Ishikawa (cell line): ENCODE results near the gene RTL5.

Experiments used
- CREB1 ChIP-seq: IDR thresholded peaks from 2 replicates; pipeline ENCODE4 v1.6.1; 2012; ENCODE audit warnings: low read depth
- EGR1 ChIP-seq: IDR thresholded peaks from 2 replicates; pipeline ENCODE4 v1.6.1; 2012
- EP300 ChIP-seq: IDR thresholded peaks from 2 replicates; pipeline ENCODE4 v1.6.1; 2012; ENCODE audit warnings: borderline replicate concordance
- FOXM1 ChIP-seq: IDR thresholded peaks from 2 replicates; pipeline ENCODE4 v1.6.1; 2012; ENCODE audit warnings: low read depth, borderline replicate concordance
- RAD21 ChIP-seq: IDR thresholded peaks from 2 replicates; pipeline ENCODE4 v1.6.1; 2012; ENCODE audit warnings: low read depth
- TAF1 ChIP-seq: IDR thresholded peaks from 2 replicates; pipeline ENCODE4 v1.6.1; 2012; ENCODE audit warnings: low read depth, mild to moderate bottlenecking
- TF ChIP-seq, protein P1 (sequence below): IDR thresholded peaks from 2 replicates; pipeline ENCODE4 v1.6.1; 2012; ENCODE audit warnings: low read depth, mild to moderate bottlenecking
- TF ChIP-seq, protein P2 (sequence below): IDR thresholded peaks from 2 replicates; pipeline ENCODE4 v1.6.1; 2012

DNA sequence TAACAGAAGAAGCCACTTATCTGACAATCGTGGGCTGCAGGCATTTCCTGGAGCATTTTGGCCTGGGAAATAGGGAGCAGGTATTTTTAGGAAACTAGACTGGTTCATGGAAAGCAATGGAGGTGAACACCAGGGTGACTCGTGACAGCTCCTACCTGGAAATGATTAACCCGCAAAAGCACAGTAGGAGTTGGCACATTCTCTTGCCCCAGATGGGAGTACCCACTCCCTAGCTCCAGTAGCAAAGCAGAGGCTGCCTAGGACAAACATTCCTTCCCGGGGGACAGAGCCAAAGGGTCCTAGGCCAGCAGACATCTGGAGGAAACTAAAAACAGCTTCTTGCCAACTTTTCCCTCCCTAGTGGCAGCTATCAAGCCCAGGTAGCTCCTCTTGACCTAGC lies 29.0 kb downstream of the RTL5 start:
- TF ChIP-seq, protein P1, sequence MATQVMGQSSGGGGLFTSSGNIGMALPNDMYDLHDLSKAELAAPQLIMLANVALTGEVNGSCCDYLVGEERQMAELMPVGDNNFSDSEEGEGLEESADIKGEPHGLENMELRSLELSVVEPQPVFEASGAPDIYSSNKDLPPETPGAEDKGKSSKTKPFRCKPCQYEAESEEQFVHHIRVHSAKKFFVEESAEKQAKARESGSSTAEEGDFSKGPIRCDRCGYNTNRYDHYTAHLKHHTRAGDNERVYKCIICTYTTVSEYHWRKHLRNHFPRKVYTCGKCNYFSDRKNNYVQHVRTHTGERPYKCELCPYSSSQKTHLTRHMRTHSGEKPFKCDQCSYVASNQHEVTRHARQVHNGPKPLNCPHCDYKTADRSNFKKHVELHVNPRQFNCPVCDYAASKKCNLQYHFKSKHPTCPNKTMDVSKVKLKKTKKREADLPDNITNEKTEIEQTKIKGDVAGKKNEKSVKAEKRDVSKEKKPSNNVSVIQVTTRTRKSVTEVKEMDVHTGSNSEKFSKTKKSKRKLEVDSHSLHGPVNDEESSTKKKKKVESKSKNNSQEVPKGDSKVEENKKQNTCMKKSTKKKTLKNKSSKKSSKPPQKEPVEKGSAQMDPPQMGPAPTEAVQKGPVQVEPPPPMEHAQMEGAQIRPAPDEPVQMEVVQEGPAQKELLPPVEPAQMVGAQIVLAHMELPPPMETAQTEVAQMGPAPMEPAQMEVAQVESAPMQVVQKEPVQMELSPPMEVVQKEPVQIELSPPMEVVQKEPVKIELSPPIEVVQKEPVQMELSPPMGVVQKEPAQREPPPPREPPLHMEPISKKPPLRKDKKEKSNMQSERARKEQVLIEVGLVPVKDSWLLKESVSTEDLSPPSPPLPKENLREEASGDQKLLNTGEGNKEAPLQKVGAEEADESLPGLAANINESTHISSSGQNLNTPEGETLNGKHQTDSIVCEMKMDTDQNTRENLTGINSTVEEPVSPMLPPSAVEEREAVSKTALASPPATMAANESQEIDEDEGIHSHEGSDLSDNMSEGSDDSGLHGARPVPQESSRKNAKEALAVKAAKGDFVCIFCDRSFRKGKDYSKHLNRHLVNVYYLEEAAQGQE: no peak
- TF ChIP-seq RAD21 (no peak), CREB1 (no peak), EGR1 (no peak), EP300 (no peak), FOXM1 (no peak), TAF1 (no peak)
- TF ChIP-seq, protein P2, sequence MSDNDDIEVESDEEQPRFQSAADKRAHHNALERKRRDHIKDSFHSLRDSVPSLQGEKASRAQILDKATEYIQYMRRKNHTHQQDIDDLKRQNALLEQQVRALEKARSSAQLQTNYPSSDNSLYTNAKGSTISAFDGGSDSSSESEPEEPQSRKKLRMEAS: no peak
